Ammon's horn (tissue), 1 donor: ENCODE data around the gene MCTP1.
"Not testable (repeated sequence)": the region's sequence is repeated elsewhere in the genome, so short reads cannot be mapped to it uniquely, and the experiment has no call there.

Source experiments
- DNase-seq: peaks from one replicate; pipeline ENCODE4 v3.0.0-alpha.2; 2016; ENCODE audit warnings: low spot score

The MCTP1 gene

DNA sequence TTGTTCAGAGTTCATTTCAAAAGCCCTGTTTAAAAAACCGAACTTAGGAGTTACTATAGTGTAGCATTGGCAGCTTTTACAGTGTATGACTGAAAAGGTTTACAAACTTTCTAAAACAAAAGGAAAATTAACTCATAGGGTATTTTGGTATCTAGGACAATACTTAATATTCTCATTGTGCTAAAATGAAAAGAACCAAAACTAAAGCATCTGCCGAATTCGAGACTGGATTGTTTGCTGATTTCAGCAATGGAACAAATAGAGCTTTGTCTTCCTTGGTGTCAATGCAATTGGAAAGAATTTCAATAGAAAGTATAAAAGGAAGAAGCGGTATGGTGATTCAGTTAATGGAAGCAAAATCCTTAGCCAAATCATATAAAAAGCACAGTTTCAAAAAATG is 412.4 kb downstream of the MCTP1 start:
- peak; percentile 11 for DNase-seq

DNA sequence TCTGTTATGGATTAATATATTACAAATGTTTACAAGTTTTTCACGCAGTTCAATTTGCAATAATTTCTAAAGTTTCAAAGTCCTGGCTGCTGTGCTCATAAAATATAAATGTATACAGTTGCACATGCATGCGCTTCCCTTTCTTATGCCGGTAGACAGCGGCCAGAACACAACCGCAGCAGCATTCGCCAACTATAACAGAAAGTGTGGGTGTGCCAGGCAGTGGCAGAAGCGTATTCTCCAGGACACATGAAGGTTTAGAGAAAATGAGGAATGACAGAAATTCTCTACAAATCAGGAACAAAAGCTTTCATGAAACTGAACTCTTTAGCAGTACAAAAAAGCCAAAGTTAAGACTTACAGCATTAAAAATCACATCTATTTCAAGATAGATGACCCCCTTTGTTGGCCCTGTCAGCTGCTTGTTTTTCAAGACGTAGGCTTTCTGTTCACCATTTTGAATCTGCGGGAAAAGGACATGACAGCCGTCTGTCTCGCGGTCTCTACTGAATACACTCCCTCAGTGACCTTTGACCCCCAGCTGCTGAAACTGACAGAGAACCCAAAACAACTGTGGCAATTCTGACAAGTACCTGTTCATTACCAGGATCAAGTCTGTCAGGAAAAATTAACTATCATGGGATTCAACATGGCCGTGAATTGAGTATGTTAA is 414.2 kb downstream of the MCTP1 start:
- DNase-seq, result no peak

DNA sequence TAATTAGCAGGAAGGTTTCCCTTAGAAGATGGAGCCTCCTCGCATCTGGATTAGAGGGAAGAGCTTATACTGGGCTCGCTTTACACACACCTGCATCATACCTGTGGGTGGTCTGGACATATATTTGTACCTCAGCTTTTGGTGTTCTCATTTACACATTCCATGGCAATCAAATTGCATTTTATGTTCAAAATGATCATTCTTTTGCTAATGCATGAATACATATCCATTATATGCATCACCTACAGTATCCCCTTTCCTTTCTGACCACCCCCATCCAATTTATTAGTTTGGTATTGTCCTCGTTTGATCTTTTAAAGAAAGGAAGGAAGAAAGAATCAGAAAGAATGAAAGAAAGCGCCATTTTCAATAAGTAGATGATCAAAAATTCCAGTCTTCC is 415.0 kb downstream of the MCTP1 start:
- DNase-seq, result no peak

DNA sequence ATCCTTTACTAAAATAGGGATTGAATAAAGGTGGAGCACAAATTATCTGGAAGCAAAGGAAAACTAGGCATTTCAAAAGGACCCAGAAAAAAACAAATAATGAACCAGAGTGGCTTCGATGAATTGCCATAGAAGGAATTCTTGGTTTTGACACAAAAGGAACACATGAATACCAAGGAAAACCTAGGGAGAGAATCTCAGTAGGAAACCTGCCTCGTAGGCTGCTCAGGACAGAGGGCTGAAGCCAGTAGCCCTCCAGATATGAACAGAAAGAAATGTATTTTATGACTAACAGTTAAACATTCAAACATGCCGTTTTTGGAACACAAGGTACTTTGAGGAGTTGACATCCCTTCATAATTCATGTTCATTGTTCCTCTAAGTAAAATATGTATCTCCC is 420.9 kb downstream of the MCTP1 start:
- DNase-seq, result no peak

DNA sequence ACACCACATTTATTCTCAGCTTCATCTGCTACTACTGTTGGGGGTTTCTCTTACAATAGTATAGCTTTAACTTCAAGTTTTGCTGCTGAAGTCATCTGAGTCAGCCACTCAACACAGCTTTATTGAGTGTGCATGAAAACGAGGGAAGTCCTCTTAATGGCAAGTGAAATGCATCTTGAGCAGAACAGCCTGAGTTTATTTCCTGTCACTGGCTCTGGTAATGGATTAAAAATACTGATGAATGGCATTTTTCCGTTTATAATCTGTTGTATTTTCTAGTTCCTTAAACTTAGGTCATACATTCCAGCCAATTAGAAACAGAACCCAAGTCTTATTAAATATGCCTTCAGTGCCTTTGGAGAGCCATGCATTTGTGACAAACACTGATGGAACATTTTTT is 427.8 kb downstream of the MCTP1 start:
- no peak for DNase-seq

DNA sequence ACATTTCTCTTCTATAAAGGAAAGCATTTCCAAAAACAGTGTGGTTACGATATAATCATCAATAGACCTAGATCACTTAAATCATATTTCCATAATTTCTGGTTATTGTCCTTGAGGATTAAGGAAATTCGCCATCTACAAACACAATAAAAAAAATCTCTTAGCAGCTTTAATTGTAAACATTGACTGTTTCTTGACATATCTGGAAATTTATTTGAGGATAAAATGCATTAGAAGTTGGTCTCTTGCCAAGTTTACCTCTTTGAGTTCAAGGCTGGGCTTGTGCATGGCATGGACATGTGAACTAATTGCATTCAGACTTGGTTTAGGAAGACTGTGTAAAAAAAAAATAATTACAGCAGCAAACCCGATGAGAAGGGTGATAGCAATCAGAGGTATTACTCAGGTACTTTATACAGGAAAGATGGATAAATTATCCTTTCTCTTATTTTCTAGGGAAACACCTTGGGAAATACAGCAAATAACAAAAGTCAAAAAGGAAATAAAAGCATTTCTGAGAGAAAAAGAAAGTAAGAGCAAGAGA is 428.6 kb downstream of the MCTP1 start:
- DNase-seq, result no peak

DNA sequence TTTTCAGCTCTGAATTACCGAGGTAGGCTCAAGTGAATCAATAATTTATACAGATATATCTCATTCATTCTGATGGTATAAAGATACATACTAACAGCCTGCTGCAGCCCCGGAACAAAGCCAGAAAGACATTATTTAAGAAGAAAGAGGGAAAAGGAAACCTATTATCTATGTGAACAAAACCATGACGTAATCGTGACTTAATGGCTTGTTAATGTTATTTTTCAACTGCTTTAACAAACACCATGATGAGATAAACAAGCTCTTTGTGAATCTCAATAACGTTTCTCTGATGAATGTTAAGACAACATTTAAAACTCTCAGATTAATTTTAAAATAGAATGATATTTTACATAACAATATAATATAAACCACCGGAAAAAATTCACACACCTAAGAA is 429.4 kb downstream of the MCTP1 start:
- no peak for DNase-seq

DNA sequence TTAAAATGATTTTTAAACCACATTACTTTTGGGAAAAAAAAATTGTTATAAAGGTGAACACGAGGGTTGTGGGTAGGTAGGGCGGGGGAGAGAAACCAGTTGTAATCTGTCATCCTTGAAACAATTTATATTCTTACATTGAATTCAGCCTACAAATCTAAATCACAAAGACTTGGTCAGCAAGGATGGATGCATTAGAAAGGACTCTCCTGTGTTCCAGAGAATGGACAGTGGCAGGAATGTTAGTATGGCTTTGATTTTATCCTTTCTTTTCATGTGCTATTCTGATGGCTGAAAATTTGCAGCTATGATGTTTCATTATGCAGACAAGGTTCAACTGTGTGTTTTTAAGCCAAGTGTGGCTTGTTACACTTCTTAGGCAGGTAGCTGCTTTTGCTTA is 431.8 kb downstream of the MCTP1 start:
- DNase-seq, result no peak

DNA sequence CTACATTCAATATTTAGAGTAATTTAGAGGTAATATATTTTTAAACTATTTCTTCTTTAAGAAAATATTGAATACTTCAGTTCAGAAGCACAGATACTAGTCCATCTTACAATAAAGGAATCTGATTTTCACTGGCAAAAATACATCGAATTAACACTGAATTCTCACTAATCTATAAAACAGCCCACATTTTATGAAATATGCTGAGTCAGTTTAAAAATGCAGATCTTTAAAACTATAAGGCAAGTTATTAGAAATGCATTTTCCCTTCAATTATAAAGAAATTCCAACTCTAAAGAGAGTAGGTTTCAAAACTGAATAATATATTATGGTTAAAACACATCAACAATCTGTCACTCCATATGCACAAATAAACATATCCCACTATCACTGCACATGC is 433.9 kb downstream of the MCTP1 start:
- no peak for DNase-seq

DNA sequence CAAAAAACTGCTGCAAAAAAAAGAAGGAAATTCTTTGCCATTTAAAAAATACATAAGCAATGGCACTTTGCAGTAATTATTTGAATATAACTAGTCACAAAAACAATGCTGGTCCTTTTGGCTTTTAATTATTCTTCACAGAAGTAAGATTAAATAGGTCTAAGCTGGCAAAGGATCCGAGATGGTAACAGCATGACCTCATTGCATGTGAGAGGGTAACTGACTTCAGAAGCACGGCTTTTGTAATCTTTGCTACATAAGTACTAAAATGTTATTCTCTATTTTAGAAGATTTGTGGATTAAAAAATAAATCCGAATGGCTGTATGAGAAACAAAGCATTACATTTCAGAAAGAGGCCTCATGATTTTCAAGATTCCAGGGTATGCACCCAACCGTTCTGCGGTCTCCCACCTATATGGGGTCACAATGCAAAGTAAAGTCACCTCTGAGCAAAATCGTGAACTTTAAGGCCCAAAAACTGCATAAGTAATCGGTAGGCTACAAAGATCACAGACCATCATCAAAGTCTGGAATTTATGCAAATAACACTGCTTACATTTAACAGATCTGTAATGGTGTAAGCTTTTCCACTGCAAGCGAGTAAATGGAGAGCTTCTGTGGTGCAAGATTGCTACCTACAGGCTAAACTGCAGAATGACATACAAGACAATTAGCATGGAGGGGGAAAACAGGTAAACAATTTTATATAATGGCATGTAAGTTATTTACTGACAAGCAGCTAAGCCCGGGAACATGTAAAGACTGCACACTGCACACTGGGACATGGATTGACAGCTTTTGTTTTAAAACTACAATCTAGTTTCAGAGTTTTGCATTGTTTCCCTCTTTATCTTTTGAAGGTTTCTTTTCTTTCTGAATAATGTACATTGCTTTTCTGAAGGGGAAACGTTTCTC is 434.8 kb downstream of the MCTP1 start:
- peak; percentile 80 for DNase-seq

DNA sequence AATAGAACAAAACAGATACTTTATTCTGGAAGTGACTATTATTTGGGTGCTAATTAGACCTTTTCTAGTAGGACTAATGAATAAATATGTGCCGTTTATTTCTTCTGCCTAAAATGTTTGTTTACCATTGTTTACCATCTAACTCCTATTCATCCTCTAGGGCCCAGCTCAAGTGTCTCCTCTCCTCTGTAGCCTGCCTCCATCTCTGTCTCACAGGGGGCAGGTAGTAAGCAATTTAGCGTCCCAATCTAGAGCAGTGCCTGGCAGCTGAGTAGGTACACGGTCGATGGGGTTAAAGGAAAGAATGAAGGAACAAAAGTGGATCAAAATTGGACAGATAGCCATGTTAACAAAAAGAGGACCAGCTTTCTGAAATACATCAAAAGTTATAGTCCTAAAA is 435.6 kb downstream of the MCTP1 start:
- DNase-seq, result no peak

DNA sequence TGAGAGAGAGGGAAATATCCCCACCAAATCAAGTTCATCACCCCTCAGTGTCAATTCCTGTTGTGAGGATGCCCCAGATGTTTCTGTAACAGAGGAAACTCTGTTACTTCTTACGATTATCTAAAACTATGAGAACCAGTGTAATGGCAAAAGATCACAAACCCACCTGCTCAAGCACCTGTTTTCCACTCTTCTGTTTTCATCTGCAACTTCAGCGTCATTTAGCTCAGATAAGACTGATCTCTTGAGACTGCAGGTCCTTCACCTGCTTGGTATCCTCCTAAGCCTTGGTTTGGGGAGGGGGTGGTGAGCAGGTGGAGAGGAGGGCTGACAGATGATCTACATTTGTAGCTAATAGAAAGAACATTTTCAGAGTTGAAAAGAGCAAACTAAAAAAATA is 437.2 kb downstream of the MCTP1 start:
- DNase-seq, result no peak

DNA sequence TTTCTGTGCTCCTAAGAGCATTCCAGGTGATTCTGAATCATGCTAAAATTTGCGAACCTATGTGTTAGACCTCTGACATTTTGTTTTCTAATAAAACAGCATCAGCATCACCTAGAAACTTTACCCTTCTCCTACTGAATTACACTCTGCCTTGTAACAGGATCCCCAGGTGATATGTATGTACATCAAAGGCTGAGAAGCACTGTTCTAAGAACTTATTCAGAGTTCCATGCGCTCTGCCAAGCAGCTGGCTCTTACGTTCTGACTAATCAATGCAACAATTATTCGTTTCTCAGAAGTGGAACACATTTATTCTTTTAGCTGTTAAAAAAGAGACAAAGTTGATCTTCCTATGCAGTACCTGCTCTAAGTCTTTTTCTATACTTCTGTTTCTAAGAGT is 437.9 kb downstream of the MCTP1 start:
- no peak for DNase-seq

DNA sequence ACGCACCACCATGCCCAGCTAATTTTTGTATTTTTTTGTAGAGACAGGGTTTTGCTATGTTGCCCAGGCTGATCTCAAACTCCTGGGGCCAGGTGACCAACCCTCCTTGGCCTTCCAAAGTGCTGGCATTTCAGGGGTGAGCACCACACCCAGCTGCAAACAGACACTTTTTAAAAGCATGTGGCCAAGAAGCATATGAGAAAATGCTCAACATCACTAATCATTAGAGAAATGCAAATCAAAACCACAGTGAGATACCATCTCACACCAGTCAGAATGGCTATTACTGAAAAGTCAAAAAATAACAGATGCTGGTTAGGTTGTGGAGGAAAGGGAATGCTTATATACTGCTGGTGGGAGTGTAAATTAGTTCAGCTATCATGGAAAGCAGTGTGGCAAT is 439.2 kb downstream of the MCTP1 start:
- DNase-seq, result not testable (repeated sequence)

DNA sequence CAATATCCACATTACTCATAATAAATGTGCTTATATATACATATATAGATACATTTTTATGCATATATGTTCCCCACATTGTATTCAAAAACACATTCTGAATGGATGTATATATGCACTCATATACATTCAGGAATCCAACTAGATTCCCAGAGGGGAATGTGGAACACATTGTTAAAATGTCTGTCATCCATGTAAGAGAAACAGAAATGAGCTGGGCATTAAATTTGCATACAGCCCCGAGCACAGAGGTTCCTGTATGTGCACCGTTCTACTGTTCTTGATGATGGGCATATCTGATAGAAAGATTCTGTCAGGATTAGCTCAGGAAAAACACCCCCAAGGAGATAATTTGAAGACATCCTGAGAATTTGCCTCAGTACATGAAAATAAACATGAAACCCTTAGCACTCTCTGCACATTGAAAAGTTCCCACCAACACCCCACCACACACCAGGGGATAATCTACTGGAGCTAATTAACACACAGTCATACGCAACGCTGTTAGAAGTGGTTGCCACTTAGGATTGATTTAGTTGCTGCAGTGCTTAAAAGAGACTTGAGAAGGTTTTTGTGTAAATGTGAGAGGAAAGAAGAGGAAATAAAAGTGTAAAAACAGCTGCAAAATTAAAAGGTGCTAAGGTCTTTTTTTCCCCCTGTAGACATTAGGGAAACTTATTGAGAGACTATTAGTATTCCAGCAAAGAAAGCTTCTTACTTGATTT is 443.1 kb downstream of the MCTP1 start:
- no peak for DNase-seq

DNA sequence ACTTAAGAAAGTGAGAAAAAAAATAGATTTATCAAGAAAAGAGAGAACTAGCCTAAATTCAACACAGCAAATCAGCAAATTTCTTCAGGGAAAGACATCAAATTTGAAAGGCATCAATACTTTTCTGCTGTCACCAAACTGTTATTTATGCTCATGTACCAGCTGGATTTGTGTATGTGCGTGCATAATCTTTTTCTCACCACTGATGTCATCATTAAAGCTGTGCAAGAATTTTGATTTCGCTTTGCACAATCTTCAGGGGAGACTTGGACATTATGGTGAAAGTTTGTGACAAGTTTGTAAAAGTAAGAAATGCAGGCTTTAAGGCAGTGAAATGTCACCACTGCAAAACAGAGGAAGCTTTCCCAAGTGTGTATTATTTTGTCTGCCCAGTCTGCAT is 451.0 kb downstream of the MCTP1 start:
- DNase-seq, result no peak

DNA sequence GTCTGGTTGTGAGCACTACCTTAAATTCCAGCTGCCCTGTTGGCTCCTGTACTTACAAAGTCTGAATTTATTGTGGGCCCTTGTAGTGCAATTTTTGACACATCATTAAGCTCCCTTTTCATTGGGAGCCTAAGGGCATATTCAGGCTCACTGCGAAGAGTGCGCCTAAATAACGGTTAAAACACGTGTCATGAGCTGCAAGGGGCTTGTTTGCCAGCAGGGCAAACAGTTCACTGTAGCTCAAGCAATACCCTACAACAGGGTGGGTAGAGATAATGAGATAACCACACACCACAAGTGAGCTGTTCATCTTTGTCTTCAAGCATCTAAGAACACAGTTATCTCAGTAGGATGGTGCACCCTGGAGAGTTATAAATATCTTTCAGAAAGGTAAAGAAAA is 452.2 kb downstream of the MCTP1 start:
- no peak for DNase-seq

DNA sequence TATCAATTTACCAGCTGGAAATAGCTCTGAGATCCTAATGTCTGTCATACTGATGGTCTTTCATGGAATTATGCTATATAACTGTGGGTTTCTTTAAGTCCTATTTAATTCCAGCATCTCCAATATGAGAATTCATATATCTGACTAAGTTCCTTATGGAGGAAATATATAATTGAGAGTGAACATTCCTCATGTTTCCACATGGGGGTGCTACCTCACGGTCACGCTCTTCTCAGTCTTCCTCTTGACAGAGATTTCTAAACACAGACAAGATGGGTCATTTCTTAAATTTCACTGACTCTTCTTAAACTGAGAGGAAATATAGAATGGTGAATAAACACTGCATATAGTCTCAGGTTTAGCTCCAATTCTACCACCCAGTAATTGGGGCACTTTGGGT is 454.4 kb downstream of the MCTP1 start:
- DNase-seq, result peak; percentile 14

DNA sequence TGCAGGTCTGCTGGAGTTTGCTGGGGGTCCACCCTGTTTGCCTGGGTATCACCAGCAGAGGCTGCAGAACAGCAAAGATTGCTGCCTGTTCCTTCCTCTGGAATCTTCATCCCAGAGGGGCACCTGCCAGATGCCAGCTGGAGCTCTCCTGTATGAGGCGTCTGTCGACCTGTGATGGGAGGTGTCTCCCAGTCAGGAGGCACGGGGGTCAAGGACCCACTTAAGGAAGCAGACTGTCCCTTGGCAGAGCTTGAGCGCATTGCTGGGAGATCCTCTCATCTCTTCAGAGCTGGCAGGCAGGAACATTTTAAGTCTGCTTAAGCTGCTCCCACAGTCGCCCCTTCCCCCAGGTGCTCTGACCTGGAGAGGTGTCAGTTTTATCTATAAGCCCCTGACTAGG is 456.7 kb downstream of the MCTP1 start:
- not testable (repeated sequence) for DNase-seq

DNA sequence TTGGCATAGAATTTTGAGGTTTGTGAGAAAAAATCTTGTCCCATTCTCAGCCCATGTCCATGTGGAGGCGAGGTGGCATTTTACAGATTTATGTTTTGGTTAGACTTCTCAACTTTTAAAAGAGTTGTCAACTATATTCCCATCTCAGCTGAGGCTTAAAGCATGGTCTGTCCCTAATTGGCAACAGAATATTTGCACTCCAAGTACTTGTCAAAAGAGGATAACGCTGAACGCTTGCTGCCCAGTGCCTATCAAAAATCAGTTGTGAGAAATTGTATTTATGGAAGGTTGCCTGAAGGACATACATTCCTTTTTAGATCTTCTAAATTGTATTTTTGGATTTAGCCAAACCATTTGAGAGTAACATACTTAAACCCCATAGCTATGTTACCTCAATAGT is 464.4 kb downstream of the MCTP1 start:
- no peak for DNase-seq

DNA sequence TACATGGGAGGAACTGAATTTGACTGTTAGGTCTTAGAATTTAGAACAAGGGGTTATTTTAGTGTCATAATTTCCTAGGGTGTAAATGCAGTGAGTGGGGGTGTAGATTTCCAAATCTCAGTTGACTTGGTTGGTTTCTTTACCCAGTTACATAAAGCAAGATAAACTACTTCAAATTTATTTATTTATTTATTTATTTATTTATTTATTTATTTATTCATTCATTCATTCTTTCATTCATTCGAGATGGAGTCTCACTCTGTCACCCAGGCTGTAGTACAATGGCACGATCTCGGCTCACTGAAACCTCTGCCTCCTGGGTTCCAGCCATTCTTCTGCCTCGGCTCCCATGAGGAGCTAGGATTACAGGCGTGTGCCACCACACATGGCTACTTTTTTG is 466.0 kb downstream of the MCTP1 start:
- DNase-seq, result no peak

DNA sequence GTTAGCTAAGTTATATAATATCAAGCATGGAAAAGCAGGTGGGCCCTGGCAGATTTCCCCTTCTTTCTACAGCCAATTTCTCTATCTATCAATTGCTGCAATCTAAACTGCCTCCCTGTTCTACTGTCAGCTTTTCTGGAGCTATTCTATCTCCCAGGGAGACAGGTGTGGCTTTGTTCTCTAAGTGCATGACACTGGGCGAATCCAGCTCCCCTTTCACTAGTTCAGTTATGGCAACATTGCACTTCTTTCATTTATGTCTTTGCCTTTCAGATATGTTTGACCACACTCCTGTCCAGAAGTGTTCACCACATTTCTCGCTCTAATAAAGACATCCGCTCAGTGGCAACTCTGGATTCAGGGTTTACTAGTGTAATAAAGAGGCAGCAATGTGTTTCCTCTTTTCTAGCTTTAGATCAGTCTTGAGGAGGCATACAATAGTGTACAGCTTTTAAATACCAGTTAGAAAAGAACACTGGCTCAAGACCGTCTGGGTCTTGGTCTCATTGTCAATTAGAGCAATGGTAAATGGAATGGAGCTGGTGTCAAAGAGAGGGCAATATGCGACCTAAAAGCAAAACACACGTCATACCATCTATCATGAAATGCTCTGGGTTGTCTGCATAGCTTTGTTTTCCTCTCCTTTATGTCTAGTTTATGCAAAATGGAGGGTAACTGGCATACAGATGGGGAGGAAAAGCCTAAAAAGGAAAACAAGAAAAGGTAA is 469.4 kb downstream of the MCTP1 start:
- DNase-seq, result no peak
